ENCODE results near the gene OR5M10.
"Not testable (repeated sequence)": the region's sequence is repeated elsewhere in the genome, so short reads cannot be mapped to it uniquely, and the experiment has no call there.

The OR5M10 gene

DNA sequence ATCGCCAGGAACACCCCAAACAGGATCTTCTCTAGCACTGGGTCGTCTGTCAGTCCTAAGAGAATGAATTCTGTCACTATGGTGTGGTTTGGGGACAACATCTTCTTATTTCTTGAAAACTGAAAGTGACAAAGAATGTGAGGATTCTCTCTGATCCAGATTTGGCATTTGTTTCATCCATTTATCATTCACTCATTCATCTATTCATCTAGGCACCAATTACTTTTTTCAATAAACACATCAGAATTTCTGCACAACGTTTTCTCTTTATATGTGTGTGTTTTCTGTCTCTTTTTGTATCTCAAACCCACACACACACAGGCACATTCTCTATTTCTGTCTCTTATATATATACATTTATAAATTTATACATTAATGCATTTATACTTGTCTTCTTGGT, at the start of gene OR5M10:
OR5M10 (minus strand) TSS at position 101 of the 400 bp plus-strand sequence; CDS start at position 101, 0 bp downstream.
- DNase-seq (ENCODE audit: low read depth in 2 of 2), result no peak

DNA sequence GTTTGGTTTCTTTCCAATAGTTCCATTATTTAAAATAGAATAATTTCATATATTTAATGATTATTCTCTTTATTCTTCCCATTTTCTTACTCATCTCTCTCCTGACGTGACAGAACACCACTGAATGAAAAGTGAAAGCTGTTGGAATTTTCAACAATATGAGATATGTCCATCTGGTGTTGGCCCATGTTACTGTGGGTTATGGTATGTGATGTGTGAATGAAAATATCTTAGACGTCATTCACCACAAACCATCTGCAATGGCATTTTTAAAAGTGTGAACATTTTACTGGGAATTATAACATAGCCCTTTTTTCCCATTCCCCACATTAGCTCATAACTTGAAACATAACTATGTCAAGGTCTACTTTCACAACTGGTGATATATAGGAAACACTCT, 48.4 kb upstream of the OR5M10 start:
- no peak for DNase-seq (ENCODE audit: low read depth in 2 of 2)

DNA sequence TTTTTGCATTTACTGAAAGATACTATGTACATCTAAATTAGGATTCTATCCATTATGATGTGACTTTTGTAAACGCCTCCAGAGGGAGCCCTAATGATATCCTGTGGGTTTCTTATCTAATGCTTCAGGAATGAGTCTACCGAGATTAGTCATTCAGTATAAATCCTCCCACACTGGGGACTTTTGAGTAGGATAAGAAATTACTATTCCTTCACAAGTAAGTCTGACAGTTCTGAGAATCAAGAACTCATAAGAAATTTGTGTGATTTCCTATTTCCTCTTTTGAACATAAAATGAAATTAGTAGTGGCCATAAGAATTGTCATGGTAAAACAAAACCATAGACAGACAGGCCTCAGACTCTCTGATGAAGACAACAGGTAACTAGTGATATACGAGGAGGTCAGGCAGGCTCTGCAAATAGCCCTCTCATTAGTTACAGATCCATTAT, 47.2 kb upstream of the OR5M10 start:
- DNase-seq (ENCODE audit: low read depth in 2 of 2), result no peak

DNA sequence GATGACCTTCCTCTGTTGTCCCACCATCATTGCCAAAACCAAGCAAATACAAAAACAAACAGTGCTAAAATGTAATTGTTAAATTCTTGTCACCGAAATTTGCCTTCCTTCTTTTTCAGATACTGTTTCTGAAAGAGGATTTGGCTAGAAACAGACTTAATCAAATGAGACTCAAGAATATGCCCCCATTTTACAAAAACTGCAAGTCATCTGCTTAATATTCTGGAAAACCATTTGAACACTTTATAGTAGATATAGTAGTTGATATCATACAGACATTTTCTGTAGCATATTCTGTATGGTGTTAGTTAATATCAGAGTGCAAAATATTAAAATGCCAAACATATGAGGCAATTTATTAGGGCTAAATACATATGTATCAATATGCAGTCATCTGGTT, 33.7 kb upstream of the OR5M10 start:
- DNase-seq (ENCODE audit: low read depth in 2 of 2), result no peak

DNA sequence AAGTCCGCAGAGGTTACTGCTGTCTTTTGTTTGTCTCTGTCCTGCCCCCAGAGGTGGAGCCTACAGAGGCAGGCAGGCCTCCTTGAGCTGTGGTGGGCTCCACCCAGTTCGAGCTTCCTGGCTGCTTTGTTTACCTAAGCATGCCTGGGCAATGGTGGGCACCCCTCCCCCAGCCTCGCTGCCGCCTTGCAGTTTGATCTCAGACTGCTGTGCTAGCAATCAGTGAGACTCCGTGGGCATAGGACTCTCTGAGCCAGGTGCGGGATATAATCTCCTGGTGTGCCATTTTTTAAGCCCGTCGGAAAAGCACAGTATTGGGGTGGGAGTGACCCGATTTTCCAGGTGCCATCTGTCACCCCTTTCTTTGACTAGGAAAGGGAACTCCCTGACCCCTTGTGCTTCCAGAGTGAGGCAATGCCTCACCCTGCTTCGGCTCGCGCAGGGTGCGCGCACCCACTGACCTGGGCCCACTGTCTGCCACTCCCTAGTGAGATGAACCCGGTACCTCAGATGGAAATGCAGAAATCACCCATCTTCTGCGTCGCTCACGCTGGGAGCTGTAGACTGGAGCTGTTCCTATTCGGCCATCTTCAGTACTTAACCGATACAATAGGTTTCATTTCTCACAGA, 14.7 kb upstream of the OR5M10 start:
- DNase-seq (ENCODE audit: low read depth in 2 of 2), result not testable (repeated sequence)

DNA sequence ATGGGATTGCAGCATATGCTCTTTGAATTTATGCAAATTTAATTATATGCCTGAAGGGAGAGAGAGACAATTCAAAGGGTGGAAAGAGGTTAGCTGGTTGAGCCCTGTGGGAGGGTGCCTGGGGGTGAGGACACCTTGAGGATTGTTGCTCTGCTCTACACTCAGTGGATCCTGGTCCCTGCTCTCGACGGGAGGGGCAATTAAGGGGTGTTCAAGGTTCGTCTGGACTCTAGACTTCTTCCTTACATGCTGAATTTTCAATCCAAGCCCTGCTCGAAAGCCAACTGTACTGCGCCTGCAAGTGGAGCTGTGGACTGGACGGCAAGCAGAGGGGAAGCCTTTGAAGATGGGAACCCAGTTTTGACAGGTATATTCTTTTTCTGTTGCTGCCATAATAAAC, 18.9 kb downstream of the OR5M10 start:
- DNase-seq (ENCODE audit: low read depth in 2 of 2), result no peak

DNA sequence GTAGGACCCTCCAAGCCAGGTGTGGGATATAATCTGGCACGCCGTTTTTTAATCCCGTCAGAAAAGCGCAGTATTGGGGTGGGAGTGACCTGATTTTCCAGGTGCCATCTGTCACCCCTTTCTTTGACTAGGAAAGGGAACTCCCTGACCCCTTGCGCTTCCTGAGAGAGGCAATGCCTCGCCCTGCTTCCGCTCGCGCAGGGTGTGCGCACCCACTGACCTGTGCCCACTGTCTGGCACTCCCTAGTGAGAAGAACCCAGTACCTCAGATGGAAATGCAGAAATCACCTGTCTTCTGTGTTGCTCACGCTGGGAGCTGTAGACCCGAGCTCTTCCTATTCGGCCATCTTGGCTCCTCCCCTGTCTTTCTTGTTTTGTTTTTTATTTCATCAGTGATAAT, 22.8 kb downstream of the OR5M10 start:
- not testable (repeated sequence) for DNase-seq (ENCODE audit: low read depth in 2 of 2)

DNA sequence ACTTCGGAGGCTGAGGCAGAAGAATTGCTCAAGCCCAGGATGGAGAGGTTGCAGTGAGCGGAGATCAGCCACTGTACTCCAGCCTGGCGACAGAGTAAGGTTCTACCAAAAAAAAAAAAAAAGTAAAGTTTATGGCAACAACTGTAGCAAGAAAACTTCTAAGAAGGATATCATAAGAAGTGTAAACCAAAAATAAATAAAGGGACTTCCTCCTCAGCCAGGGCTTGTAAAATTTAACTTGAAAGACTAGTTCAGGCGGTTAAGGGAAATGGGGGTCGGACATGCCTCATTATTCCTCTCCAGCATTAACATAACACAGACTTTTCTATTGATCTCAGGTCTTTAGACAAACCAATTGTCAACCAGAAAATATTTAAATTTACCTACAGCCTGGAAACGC, 32.0 kb downstream of the OR5M10 start:
- DNase-seq (ENCODE audit: low read depth in 2 of 2), result no peak

DNA sequence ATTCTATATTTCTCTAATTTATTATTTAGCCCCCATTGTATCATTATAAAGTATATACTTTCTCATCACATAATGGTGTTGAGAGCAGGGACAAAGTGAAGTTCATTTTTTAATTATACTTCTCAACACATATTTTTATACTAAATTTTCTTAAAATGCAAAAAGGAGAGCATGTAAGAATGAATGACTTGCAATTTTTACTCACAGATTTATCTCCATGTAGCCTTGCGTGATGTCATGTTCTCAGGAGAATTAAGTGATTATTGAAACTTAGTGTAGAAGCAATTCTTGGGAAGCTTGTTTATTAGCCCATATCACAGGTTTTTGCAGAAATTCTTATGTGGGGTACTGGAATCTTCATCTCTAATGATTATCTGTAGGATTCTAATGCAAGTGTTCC, 33.8 kb downstream of the OR5M10 start:
- DNase-seq (ENCODE audit: low read depth in 2 of 2), result no peak

DNA sequence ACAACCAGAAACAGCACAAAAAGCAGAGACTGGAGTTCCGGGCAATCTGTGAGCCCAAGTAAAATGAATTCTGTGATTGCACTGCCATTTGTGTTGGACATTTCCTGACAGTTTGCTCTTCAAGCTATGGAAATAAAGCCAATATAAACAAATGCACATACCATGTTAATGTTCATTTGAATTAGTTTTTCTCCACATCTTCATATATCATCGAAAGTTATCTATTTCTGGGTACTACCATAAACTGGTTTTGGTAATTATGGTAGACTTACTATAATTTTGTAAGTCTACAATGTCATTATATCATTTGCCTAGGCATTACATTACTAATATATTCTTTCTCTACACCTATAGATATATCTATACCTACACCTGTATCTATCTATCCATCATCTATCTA, 34.4 kb downstream of the OR5M10 start, which contains the start of gene OR5M11:
OR5M11 (minus strand) TSS at position 101 of the 400 bp plus-strand sequence; CDS start at position 101, 0 bp downstream.
- no peak for DNase-seq (ENCODE audit: low read depth in 2 of 2)

DNA sequence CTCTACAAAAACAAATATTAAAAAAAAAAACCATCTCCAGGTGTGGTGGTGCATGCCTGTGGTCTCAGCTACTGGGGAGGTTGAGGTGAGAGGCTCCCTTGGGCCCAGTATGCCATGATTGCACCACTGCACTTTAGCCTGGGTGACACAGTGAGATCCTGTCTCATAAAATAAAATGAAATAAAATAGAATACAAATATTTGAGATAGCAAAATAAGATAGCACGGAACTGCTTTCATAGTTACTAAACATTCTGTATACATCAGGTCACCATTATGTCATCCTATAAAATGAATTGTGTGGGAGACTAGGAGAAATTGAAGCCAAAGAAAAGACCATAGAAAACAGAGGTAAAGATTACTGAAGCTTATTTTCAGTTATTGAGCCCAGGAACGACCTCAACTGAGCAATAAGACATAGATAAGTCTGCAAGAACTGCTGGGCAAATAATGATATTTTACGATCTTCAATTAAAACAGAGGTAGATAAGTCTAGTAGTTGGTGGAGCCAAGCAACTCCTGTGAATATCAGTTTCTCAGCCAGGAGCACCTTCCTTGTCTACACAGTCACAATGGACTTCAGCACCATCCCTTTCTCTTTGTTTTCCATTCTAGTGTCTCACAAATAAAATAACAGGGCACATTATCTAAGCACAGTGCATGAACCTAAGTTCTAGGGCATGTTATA, 44.3 kb downstream of the OR5M10 start:
- DNase-seq (ENCODE audit: low read depth in 2 of 2), result no peak

DNA sequence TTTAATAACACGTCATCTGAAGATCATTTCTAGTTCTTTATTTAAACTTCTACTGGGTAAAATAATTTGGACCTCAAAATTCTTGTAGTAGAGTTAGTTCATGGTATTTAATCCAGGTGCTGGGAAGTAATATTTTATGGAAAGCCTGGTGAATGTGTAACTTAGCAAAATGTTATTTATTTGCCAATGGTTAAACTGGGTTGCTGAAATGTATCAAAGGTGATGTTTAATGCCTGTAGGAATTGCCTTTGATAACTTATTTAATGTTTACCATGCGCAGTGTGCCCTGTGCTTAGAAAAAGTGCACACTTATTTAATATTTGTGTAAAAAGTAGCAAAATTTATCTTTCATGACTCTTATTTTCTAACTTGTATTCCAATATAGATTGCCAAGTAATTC, 45.7 kb downstream of the OR5M10 start:
- DNase-seq (ENCODE audit: low read depth in 2 of 2), result no peak

Measured in stimulated activated CD8-positive, alpha-beta memory T cell treated with anti-CD3 and anti-CD28 coated beads, Interleukin-2, amount 100 ng/mL, for 48 hours (primary cell).